T-helper 1 cell treated with Interleukin-12 subunit alpha and Interleukin-12 subunit beta and Interleukin-4 antibody, amounts not matched to agents 30 μg/mL and 1 μg/mL, for 36 hours (primary cell): ENCODE measurements around the gene CUEDC2.

Experiments
- H3K27ac Mint-ChIP-seq: one replicate; pipeline ENCODE4 v1.8.0; 2021; ENCODE audit warnings: mild to moderate bottlenecking, mixed read lengths
- H3K27me3 Mint-ChIP-seq: one replicate; pipeline ENCODE4 v1.8.0; 2021; ENCODE audit warnings: low read depth, mixed read lengths
- H3K36me3 Mint-ChIP-seq: one replicate; pipeline ENCODE4 v1.8.0; 2021; ENCODE audit warnings: low read depth, mixed read lengths
- H3K4me1 Mint-ChIP-seq: one replicate; pipeline ENCODE4 v1.8.0; 2021; ENCODE audit warnings: low read depth, mixed read lengths
- H3K4me3 Mint-ChIP-seq: one replicate; pipeline ENCODE4 v1.8.0; 2021; ENCODE audit warnings: mild to moderate bottlenecking, moderate library complexity, mixed read lengths
- H3K9me3 Mint-ChIP-seq: one replicate; pipeline ENCODE4 v1.8.0; 2021; ENCODE audit warnings: mixed read lengths

The CUEDC2 gene

GRCh38 chr10:102403115-102403514 is 29.3 kb downstream of the CUEDC2 start:
- peaks cover 25% of the 10 kb centered on the region for H3K36me3 Mint-ChIP-seq
- H3K27me3 Mint-ChIP-seq, result peaks cover under 1% of the 10 kb centered on the region
- no peak overlapping the region for H3K4me3 Mint-ChIP-seq

GRCh38 chr10:102402512-102402896 is 29.9 kb downstream of the CUEDC2 start:
- H3K36me3 Mint-ChIP-seq, result peaks cover 31% of the 10 kb centered on the region

More at GRCh38 chr10:102403115-102403514, 29.3 kb downstream of the CUEDC2 start:
- peaks cover 23% of the 10 kb centered on the region for H3K4me1 Mint-ChIP-seq
- no peak overlapping the region for H3K27ac Mint-ChIP-seq
- no peaks in the 10 kb centered on the region for H3K9me3 Mint-ChIP-seq

GRCh38 chr10:102401735-102402511 is 30.5 kb downstream of the CUEDC2 start:
- H3K4me3 Mint-ChIP-seq, result no peak overlapping the region
- no peak overlapping the region for H3K27ac Mint-ChIP-seq
- H3K27me3 Mint-ChIP-seq, result no peaks in the 10 kb centered on the region
- no peaks in the 10 kb centered on the region for H3K9me3 Mint-ChIP-seq
- H3K4me1 Mint-ChIP-seq, result peaks cover 32% of the 10 kb centered on the region
- H3K36me3 Mint-ChIP-seq, result peaks cover 36% of the 10 kb centered on the region

More at GRCh38 chr10:102402512-102402896, 29.9 kb downstream of the CUEDC2 start:
- H3K9me3 Mint-ChIP-seq, result no peaks in the 10 kb centered on the region
- no peaks in the 10 kb centered on the region for H3K27me3 Mint-ChIP-seq
- H3K27ac Mint-ChIP-seq, result no peak overlapping the region
- no peak overlapping the region for H3K4me3 Mint-ChIP-seq
- H3K4me1 Mint-ChIP-seq, result peaks cover 28% of the 10 kb centered on the region

GRCh38 chr10:102401342-102401654 is 31.1 kb downstream of the CUEDC2 start:
- Mint-ChIP-seq H3K4me1 (peaks cover 34% of the 10 kb centered on the region), H3K4me3 (no peak overlapping the region), H3K27ac (no peak overlapping the region), H3K36me3 (peaks cover 41% of the 10 kb centered on the region), H3K9me3 (no peaks in the 10 kb centered on the region), H3K27me3 (no peaks in the 10 kb centered on the region)

GRCh38 chr10:102400598-102401341 is 31.6 kb downstream of the CUEDC2 start:
- Mint-ChIP-seq H3K36me3 (peaks cover 46% of the 10 kb centered on the region), H3K27me3 (no peaks in the 10 kb centered on the region), H3K27ac (no peak overlapping the region), H3K9me3 (no peaks in the 10 kb centered on the region), H3K4me1 (peaks cover 34% of the 10 kb centered on the region), H3K4me3 (no peak overlapping the region)

GRCh38 chr10:102400076-102400475 is 32.3 kb downstream of the CUEDC2 start:
- H3K4me3 Mint-ChIP-seq, result no peak overlapping the region
- no peaks in the 10 kb centered on the region for H3K9me3 Mint-ChIP-seq
- no peaks in the 10 kb centered on the region for H3K27me3 Mint-ChIP-seq
- peak overlapping the region; percentile 63 for H3K27ac Mint-ChIP-seq
- H3K4me1 Mint-ChIP-seq, result peaks cover 34% of the 10 kb centered on the region
- peaks cover 47% of the 10 kb centered on the region for H3K36me3 Mint-ChIP-seq

GRCh38 chr10:102399217-102400021 is 33.0 kb downstream of the CUEDC2 start:
- peaks cover 34% of the 10 kb centered on the region for H3K4me1 Mint-ChIP-seq
- H3K27me3 Mint-ChIP-seq, result no peaks in the 10 kb centered on the region
- peaks cover 47% of the 10 kb centered on the region for H3K36me3 Mint-ChIP-seq
- peak overlapping the region; percentile 70 for H3K4me3 Mint-ChIP-seq
- no peaks in the 10 kb centered on the region for H3K9me3 Mint-ChIP-seq
- H3K27ac Mint-ChIP-seq, result peak overlapping the region; percentile 63

GRCh38 chr10:102398172-102399020 is 34.0 kb downstream of the CUEDC2 start:
- Mint-ChIP-seq H3K36me3 (peaks cover 48% of the 10 kb centered on the region), H3K9me3 (no peaks in the 10 kb centered on the region)

GRCh38 chr10:102397222-102398171 is 34.9 kb downstream of the CUEDC2 start:
- H3K36me3 Mint-ChIP-seq, result peaks cover 48% of the 10 kb centered on the region
- peaks cover 44% of the 10 kb centered on the region for H3K4me1 Mint-ChIP-seq
- no peaks in the 10 kb centered on the region for H3K9me3 Mint-ChIP-seq
- peak overlapping the region; percentile 90 for H3K4me3 Mint-ChIP-seq
- peak overlapping the region; percentile 97 for H3K27ac Mint-ChIP-seq
- no peaks in the 10 kb centered on the region for H3K27me3 Mint-ChIP-seq

More at GRCh38 chr10:102398172-102399020, 34.0 kb downstream of the CUEDC2 start:
- peaks cover 37% of the 10 kb centered on the region for H3K4me1 Mint-ChIP-seq
- H3K27me3 Mint-ChIP-seq, result no peaks in the 10 kb centered on the region
- peak overlapping the region; percentile 52 for H3K27ac Mint-ChIP-seq
- H3K4me3 Mint-ChIP-seq, result peak overlapping the region; percentile 70

- Mint-ChIP-seq H3K36me3 (peaks cover 45% of the 10 kb centered on the region), H3K27ac (peak overlapping the region; percentile 97), H3K9me3 (no peaks in the 10 kb centered on the region), H3K4me3 (peak overlapping the region; percentile 90), H3K27me3 (no peaks in the 10 kb centered on the region), H3K4me1 (peaks cover 44% of the 10 kb centered on the region)
Observed at GRCh38 chr10:102396730-102397151, 35.6 kb downstream of the CUEDC2 start.

GRCh38 chr10:102396317-102396650 is 36.1 kb downstream of the CUEDC2 start:
- peaks cover 43% of the 10 kb centered on the region for H3K36me3 Mint-ChIP-seq

DNA sequence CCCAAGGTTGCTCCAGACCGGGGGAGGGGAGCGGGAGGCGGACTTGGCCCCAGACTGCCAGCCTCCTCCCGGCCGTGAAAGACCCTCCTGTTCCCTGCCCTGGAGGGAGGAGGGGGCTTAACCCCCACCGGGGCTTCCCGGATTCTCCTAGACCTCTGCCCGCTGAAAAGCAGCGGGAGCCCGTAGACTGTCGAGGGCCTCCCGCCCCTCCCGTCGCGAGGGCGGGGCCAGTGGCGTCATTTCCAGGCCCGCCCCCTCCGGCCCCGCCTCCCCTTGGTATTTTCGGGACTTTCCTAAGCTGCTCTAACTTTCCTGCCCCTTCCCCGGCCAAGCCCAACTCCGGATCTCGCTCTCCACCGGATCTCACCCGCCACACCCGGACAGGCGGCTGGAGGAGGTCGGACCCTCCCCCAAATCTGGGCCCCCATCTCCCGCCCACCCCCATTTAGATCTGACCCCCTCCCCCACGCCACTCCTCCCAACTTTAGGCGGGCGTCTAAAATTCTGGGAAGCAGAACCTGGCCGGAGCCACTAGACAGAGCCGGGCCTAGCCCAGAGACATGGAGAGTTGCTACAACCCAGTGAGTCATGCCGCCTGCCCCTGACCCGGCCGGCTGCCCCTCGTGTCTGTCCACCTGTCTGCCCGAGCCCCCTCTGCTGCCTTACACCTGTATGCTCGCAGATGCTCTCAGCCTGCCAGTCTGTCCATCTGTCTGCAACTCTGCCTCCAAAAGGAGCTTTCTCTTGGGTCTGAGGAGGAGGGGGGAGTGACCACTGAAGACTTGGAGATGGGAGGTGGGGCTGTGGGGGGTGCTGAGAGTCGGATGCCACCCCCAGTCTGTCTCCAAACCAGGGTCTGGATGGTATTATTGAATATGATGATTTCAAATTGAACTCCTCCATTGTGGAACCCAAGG is 36.7 kb downstream of the CUEDC2 start, which contains the start of gene NFKB2:
Gene NFKB2 (plus strand): TSS at position 306 of the 917 bp plus-strand sequence. CDS start 255 bp downstream, at position 561.
- H3K36me3 Mint-ChIP-seq, result peaks cover 43% of the 10 kb centered on the region
- peak within 1 kb of the TSS; percentile 90 for H3K4me3 Mint-ChIP-seq
- H3K9me3 Mint-ChIP-seq, result no peaks in the 10 kb centered on the region
- peak within 1 kb of the TSS; percentile 97 for H3K27ac Mint-ChIP-seq
- no peaks in the 10 kb centered on the region for H3K27me3 Mint-ChIP-seq
- peaks cover 46% of the 10 kb centered on the region for H3K4me1 Mint-ChIP-seq

More at GRCh38 chr10:102396317-102396650, 36.1 kb downstream of the CUEDC2 start:
- Mint-ChIP-seq H3K4me1 (peaks cover 44% of the 10 kb centered on the region), H3K27ac (peak overlapping the region; percentile 97), H3K4me3 (peak overlapping the region; percentile 90), H3K27me3 (no peaks in the 10 kb centered on the region), H3K9me3 (no peaks in the 10 kb centered on the region)
